ENCODE results near the gene GJC3. TPM values are rescaled to one million over a fixed set of nuclear protein-coding genes. Genes with fewer than 3 reads are reported as not detected.

The GJC3 gene
- total RNA-seq, 1 donor: not detected

Small RNA genes lying within 50 kb of the gene (small RNA-seq; reads per million reads assigned to genes)
- gene RF00019: not detected
- not detected for gene RF00561

Other genes starting within 250 kb of the GJC3 start
- gene CYP3A5, start 249.6 kb downstream of the GJC3 start, total RNA-seq (ENCODE audit: low replicate concordance): 1.1 and 2.9 TPM in 2 replicates
- gene CYP3A7, start 194.4 kb downstream of the GJC3 start, total RNA-seq (ENCODE audit: low replicate concordance): 0.74 TPM in 1 of 2 replicates, not detected in the other
- gene CYP3A4, start 145.4 kb downstream of the GJC3 start, total RNA-seq (ENCODE audit: low replicate concordance): not detected in 2 replicates
- gene CYP3A43, start 101.6 kb downstream of the GJC3 start, total RNA-seq (ENCODE audit: low replicate concordance): not detected in 2 replicates
- gene OR2AE1, start 52.6 kb downstream of the GJC3 start, total RNA-seq (ENCODE audit: low replicate concordance): 0.63 and 0.65 TPM in 2 replicates
- gene TRIM4, start 10.1 kb downstream of the GJC3 start, total RNA-seq (ENCODE audit: low replicate concordance): 26.3 and 34.8 TPM in 2 replicates
- not detected in 2 replicates for gene AZGP1, start 46.4 kb upstream of the GJC3 start, total RNA-seq (ENCODE audit: low replicate concordance)
- gene ZKSCAN1, start 86.0 kb upstream of the GJC3 start, total RNA-seq (ENCODE audit: low replicate concordance): 28.9 and 41.9 TPM in 2 replicates
- 5.7 and 9.3 TPM in 2 replicates for gene ZSCAN21, start 120.2 kb upstream of the GJC3 start, total RNA-seq (ENCODE audit: low replicate concordance)
- 24.3 and 71.3 TPM in 2 replicates for gene ZNF3, start 152.1 kb upstream of the GJC3 start, total RNA-seq (ENCODE audit: low replicate concordance)
- 27.1 and 83.7 TPM in 2 replicates for gene COPS6, start 159.3 kb upstream of the GJC3 start, total RNA-seq (ENCODE audit: low replicate concordance)
- gene MCM7, start 171.8 kb upstream of the GJC3 start, total RNA-seq (ENCODE audit: low replicate concordance): 13.1 and 97.7 TPM in 2 replicates
- gene AP4M1, start 172.0 kb upstream of the GJC3 start, total RNA-seq (ENCODE audit: low replicate concordance): 17.6 and 18.2 TPM in 2 replicates
- gene TAF6, start 189.7 kb upstream of the GJC3 start, total RNA-seq (ENCODE audit: low replicate concordance): 38.6 and 42.7 TPM in 2 replicates
- gene CNPY4, start 190.0 kb upstream of the GJC3 start, total RNA-seq (ENCODE audit: low replicate concordance): 25.4 and 54.5 TPM in 2 replicates
- 1.9 and 4.2 TPM in 2 replicates for gene MBLAC1, start 197.3 kb upstream of the GJC3 start, total RNA-seq (ENCODE audit: low replicate concordance)
- gene LAMTOR4, start 219.3 kb upstream of the GJC3 start, total RNA-seq (ENCODE audit: low replicate concordance): 82.2 and 316 TPM in 2 replicates
- 3.5 and 10.0 TPM in 2 replicates for gene TRAPPC14, start 229.1 kb upstream of the GJC3 start, total RNA-seq (ENCODE audit: low replicate concordance)
- gene GAL3ST4, start 239.0 kb upstream of the GJC3 start, total RNA-seq (ENCODE audit: low replicate concordance): 4.0 and 9.8 TPM in 2 replicates
- gene GPC2, start 247.8 kb upstream of the GJC3 start, total RNA-seq (ENCODE audit: low replicate concordance): 1.2 and 4.5 TPM in 2 replicates
- gene STAG3, start 248.3 kb upstream of the GJC3 start, total RNA-seq (ENCODE audit: low replicate concordance): 0.90 and 4.8 TPM in 2 replicates